GM23338 (cell line): ENCODE data around the gene KEL. TPM values are rescaled to one million over a fixed set of nuclear protein-coding genes. Genes with fewer than 3 reads are reported as not detected.

Experiments used
- ATAC-seq: fragments of 200-7000 bp; cut with Tn5 transposase; 3 replicates; pipeline ENCODE4 v1.9.1; 2020
- DNase-seq: peaks from one replicate; pipeline ENCODE4 v3.0.0-alpha.2; 2015; ENCODE audit warnings: low spot score
- H2AFZ ChIP-seq: fragments of 200-600 bp; sonication (generic); 2 replicates; pipeline ENCODE4 v1.8.0; 2016; ENCODE audit warnings: antibody characterized with exemption, mild to moderate bottlenecking, moderate library complexity
- H3F3A ChIP-seq: fragments of 200-600 bp; sonication (generic); replicated peaks from 2 replicates; pipeline ENCODE4 v1.8.0; 2017; ENCODE audit warnings: antibody characterized with exemption, mixed run types, low read depth
- H3K27ac ChIP-seq: fragments of 200-600 bp; sonication (generic); 2 replicates; pipeline ENCODE4 v1.6.1; 2016; ENCODE audit warnings: low read depth
- H3K27me3 ChIP-seq: fragments of 200-600 bp; sonication (generic); 2 replicates; pipeline ENCODE4 v1.8.0; 2016; ENCODE audit warnings: mild to moderate bottlenecking, mixed run types, moderate library complexity; ENCODE audit not compliant: insufficient read depth
- H3K36me3 ChIP-seq: fragments of 200-600 bp; sonication (generic); 2 replicates; pipeline ENCODE4 v1.8.0; 2016; ENCODE audit warnings: mild to moderate bottlenecking; ENCODE audit not compliant: insufficient read depth
- H3K4me1 ChIP-seq: fragments of 200-600 bp; sonication (generic); 2 replicates; pipeline ENCODE4 v1.8.0; 2016; ENCODE audit warnings: mild to moderate bottlenecking, moderate library complexity; ENCODE audit not compliant: insufficient read depth
- H3K4me2 ChIP-seq: fragments of 200-600 bp; sonication (generic); 2 replicates; pipeline ENCODE4 v1.7.1; 2017; ENCODE audit warnings: mixed run types
- H3K4me3 ChIP-seq: fragments of 200-600 bp; sonication (generic); 2 replicates; pipeline ENCODE4 v1.6.1; 2016; ENCODE audit warnings: mixed run types
- H3K79me2 ChIP-seq: fragments of 200-600 bp; sonication (generic); replicated peaks from 2 replicates; pipeline ENCODE4 v1.8.0; 2017; ENCODE audit warnings: mild to moderate bottlenecking; ENCODE audit not compliant: insufficient read depth
- H3K9me2 ChIP-seq: fragments of 200-600 bp; sonication (generic); 2 replicates; pipeline ENCODE4 v1.8.0; 2017; ENCODE audit not compliant: insufficient read depth
- H4K20me1 ChIP-seq: fragments of 200-600 bp; sonication (generic); replicated peaks from 2 replicates; pipeline ENCODE4 v1.8.0; 2017; ENCODE audit warnings: mild to moderate bottlenecking; ENCODE audit not compliant: insufficient read depth
- H3K27ac Mint-ChIP-seq: 2 replicates; pipeline ENCODE4 v1.8.0; 2020; ENCODE audit warnings: inconsistent platforms, mild to moderate bottlenecking, moderate library complexity, mixed read lengths
- H3K27me3 Mint-ChIP-seq: 3 replicates; pipeline ENCODE4 v1.8.0; 2022; ENCODE audit warnings: low read depth, mild to moderate bottlenecking, moderate library complexity, mixed read lengths, inconsistent platforms; ENCODE audit not compliant: insufficient read depth, poor library complexity
- H3K36me3 Mint-ChIP-seq: 3 replicates; pipeline ENCODE4 v1.8.0; 2021; ENCODE audit warnings: low read depth, mild to moderate bottlenecking, inconsistent platforms, moderate library complexity, mixed read lengths
- H3K4me1 Mint-ChIP-seq: 3 replicates; pipeline ENCODE4 v1.8.0; 2020; ENCODE audit warnings: mild to moderate bottlenecking, inconsistent platforms, mixed read lengths
- H3K4me3 Mint-ChIP-seq: 3 replicates; pipeline ENCODE4 v1.8.0; 2021; ENCODE audit warnings: moderate library complexity, mild to moderate bottlenecking, inconsistent platforms, mixed read lengths
- H3K9me3 Mint-ChIP-seq: 3 replicates; pipeline ENCODE4 v1.8.0; 2020; ENCODE audit warnings: moderate library complexity, mild to moderate bottlenecking, inconsistent platforms, mixed read lengths
- CREB1 ChIP-seq: fragments of 250-450 bp; sonication (Bioruptor Pico); IDR thresholded peaks from 2 replicates; pipeline ENCODE4 v1.5.0; 2020; ENCODE audit warnings: low read depth, mild to moderate bottlenecking, moderate library complexity
- EZH2 ChIP-seq: fragments of 200-600 bp; sonication (generic); IDR thresholded peaks from one replicate; pipeline ENCODE4 v1.8.0; 2017; ENCODE audit warnings: antibody characterized with exemption, mild to moderate bottlenecking, low read depth; ENCODE audit not compliant: unreplicated experiment
- EZH2phosphoT487 ChIP-seq: fragments of 200-600 bp; sonication (generic); IDR thresholded peaks from one replicate; pipeline ENCODE4 v1.8.1; 2018; ENCODE audit warnings: antibody characterized with exemption; ENCODE audit not compliant: unreplicated experiment
- NANOG ChIP-seq: IDR thresholded peaks from 2 replicates; pipeline ENCODE4 v1.6.1; 2016; ENCODE audit warnings: antibody characterized with exemption, borderline replicate concordance
- POLR2AphosphoS5 ChIP-seq: IDR thresholded peaks from 2 replicates; pipeline ENCODE4 v1.6.1; 2016; ENCODE audit warnings: antibody characterized with exemption, low read depth
- ZNF114 ChIP-seq: fragments of 250-450 bp; sonication (Bioruptor Pico); IDR thresholded peaks from 2 replicates; pipeline ENCODE4 v1.5.0; 2020; ENCODE audit warnings: mild to moderate bottlenecking, moderate library complexity
- polyA plus RNA-seq: library from polyadenylated mRNA; unstranded; fragments of >200 nt; fragmentation: Nextera tagmentation; extraction: Ambion mirVana; gene quantifications from 2 replicates; pipeline ENCODE4 v1.2.1, GENCODE V29; 2016
- total RNA-seq: library from RNA; depleted of rRNA; stranded (reverse); fragments of >200 nt; shearing (Covaris generic); gene quantifications from 2 replicates; pipeline ENCODE4 v1.2.3, GENCODE V29; 2014
- TF ChIP-seq, protein P1 (sequence below), 2 experiments: fragments of 200-600 bp in 1 of 2; sonication (generic) in 1 of 2; conservative IDR thresholded peaks; 2 replicates each; pipeline versions ENCODE4 v1.5.1 to v1.6.1; 2016 to 2017; ENCODE audit warnings: antibody characterized with exemption in 2 of 2, low read depth in 2 of 2, mild to moderate bottlenecking in 2 of 2, moderate library complexity in 1 of 2
- TF ChIP-seq, protein P2 (sequence below): IDR thresholded peaks from 2 replicates; pipeline ENCODE4 v1.6.1; 2016; ENCODE audit warnings: antibody characterized with exemption

Gene KEL
- total and polyA plus RNA-seq, 2 experiments from 2014 or later, result 1.2 to 3.6 TPM

- peak overlapping the region; percentile 86 for H2AFZ ChIP-seq
- DNase-seq (no peak), ATAC-seq (no peak)
- H3K9me2 ChIP-seq, result no peaks in the 10 kb centered on the region
- no peak overlapping the region for H3K4me2 ChIP-seq
- Mint-ChIP-seq H3K9me3 (peaks cover 8% of the 10 kb centered on the region; the same call in 2 of the 3 replicates), H3K27ac (no peak overlapping the region), H3K27me3 (peaks cover under 1% of the 10 kb centered on the region), H3K4me1 (no peaks in the 10 kb centered on the region; the same call in 2 of the 3 replicates), H3K36me3 (no peaks in the 10 kb centered on the region), H3K4me3 (no peak overlapping the region)
- H3K4me3 ChIP-seq, result no peak overlapping the region
- H3K79me2 ChIP-seq, result no peaks in the 10 kb centered on the region
- H3F3A ChIP-seq, result no peaks in the 10 kb centered on the region
- H3K27me3 ChIP-seq, result no peaks in the 10 kb centered on the region
- no peak overlapping the region for H3K27ac ChIP-seq
- no peaks in the 10 kb centered on the region for H4K20me1 ChIP-seq
- TF ChIP-seq EZH2, result no peak
- no peak for TF ChIP-seq ZNF114
- no peaks in the 10 kb centered on the region for H3K36me3 ChIP-seq
- H3K4me1 ChIP-seq, result no peaks in the 10 kb centered on the region
Measured at GRCh38 chr7:143002898-143003297, 40.7 kb upstream of the KEL start.

DNA sequence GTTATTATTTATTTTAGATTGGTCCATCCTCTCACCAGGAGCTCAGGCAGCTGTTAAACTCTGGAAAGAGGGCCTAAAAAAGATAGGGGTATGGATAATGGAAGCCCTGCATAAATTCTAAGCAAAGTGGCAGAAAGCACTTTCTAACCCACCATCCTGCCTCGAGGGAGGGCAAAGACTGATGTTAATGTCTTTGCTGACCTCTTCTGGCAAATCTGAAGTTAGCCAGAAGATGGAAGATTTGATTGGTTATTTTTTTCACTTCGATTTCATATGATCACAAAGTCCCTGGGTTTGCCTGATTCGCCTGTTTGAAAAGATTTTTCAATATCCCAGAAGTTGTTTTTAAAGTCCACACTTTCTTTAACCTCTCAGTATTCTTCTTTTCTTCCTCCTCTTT, 39.9 kb upstream of the KEL start:
- Histone ChIP-seq H3K27ac (no peak overlapping the region), H2AFZ (no peak overlapping the region), H3F3A (no peaks in the 10 kb centered on the region), H3K4me2 (no peak overlapping the region), H3K79me2 (no peaks in the 10 kb centered on the region), H3K4me3 (no peak overlapping the region), H4K20me1 (no peaks in the 10 kb centered on the region), H3K27me3 (no peaks in the 10 kb centered on the region), H3K4me1 (no peaks in the 10 kb centered on the region), H3K36me3 (no peaks in the 10 kb centered on the region), H3K9me2 (no peaks in the 10 kb centered on the region)
- Mint-ChIP-seq H3K4me1 (no peaks in the 10 kb centered on the region), H3K27ac (no peak overlapping the region), H3K4me3 (no peak overlapping the region), H3K36me3 (no peaks in the 10 kb centered on the region), H3K9me3 (peaks cover 8% of the 10 kb centered on the region; the same call in 2 of the 3 replicates), H3K27me3 (no peaks in the 10 kb centered on the region)
- no peak for TF ChIP-seq NANOG
- TF ChIP-seq EZH2phosphoT487, result no peak
- TF ChIP-seq, protein P1, sequence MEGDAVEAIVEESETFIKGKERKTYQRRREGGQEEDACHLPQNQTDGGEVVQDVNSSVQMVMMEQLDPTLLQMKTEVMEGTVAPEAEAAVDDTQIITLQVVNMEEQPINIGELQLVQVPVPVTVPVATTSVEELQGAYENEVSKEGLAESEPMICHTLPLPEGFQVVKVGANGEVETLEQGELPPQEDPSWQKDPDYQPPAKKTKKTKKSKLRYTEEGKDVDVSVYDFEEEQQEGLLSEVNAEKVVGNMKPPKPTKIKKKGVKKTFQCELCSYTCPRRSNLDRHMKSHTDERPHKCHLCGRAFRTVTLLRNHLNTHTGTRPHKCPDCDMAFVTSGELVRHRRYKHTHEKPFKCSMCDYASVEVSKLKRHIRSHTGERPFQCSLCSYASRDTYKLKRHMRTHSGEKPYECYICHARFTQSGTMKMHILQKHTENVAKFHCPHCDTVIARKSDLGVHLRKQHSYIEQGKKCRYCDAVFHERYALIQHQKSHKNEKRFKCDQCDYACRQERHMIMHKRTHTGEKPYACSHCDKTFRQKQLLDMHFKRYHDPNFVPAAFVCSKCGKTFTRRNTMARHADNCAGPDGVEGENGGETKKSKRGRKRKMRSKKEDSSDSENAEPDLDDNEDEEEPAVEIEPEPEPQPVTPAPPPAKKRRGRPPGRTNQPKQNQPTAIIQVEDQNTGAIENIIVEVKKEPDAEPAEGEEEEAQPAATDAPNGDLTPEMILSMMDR (conservative IDR thresholded peaks at IDR 0.05; ENCODE audit: low read depth in 2 of 2), result peak; percentile 53 to 77
- TF ChIP-seq ZNF114, result no peak
- TF ChIP-seq, protein P2, sequence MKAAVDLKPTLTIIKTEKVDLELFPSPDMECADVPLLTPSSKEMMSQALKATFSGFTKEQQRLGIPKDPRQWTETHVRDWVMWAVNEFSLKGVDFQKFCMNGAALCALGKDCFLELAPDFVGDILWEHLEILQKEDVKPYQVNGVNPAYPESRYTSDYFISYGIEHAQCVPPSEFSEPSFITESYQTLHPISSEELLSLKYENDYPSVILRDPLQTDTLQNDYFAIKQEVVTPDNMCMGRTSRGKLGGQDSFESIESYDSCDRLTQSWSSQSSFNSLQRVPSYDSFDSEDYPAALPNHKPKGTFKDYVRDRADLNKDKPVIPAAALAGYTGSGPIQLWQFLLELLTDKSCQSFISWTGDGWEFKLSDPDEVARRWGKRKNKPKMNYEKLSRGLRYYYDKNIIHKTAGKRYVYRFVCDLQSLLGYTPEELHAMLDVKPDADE, result no peak
- no peak for TF ChIP-seq CREB1 (CRISPR knock-in tag)
- TF ChIP-seq POLR2AphosphoS5, result no peak
- ATAC-seq (peak; percentile 57), DNase-seq (peak; percentile 42)

GRCh38 chr7:143000648-143001047, 38.5 kb upstream of the KEL start:
- Histone ChIP-seq H3K4me1 (no peaks in the 10 kb centered on the region), H3F3A (no peaks in the 10 kb centered on the region), H4K20me1 (no peaks in the 10 kb centered on the region), H3K27me3 (no peaks in the 10 kb centered on the region), H3K36me3 (no peaks in the 10 kb centered on the region), H3K4me3 (no peak overlapping the region), H3K4me2 (no peak overlapping the region), H2AFZ (no peak overlapping the region), H3K9me2 (no peaks in the 10 kb centered on the region), H3K79me2 (no peaks in the 10 kb centered on the region), H3K27ac (no peak overlapping the region)
- no peak overlapping the region for H3K4me3 Mint-ChIP-seq
- peaks cover 8% of the 10 kb centered on the region; the same call in 2 of the 3 replicates for H3K9me3 Mint-ChIP-seq
- no peaks in the 10 kb centered on the region for H3K4me1 Mint-ChIP-seq
- H3K27ac Mint-ChIP-seq, result no peak overlapping the region
- H3K36me3 Mint-ChIP-seq, result no peaks in the 10 kb centered on the region
- no peaks in the 10 kb centered on the region for H3K27me3 Mint-ChIP-seq
- ATAC-seq, result no peak
- no peak for DNase-seq
- TF ChIP-seq, protein P2, result no peak
- TF ChIP-seq EZH2 (no peak), NANOG (no peak)
